Kidney (tissue), 14 donors: ENCODE data around the gene HGFAC. TPM values are rescaled to one million over a fixed set of nuclear protein-coding genes. Genes with fewer than 3 reads are reported as not detected.

Experiments used
- DNase-seq, 5 donors: peaks; one replicate each; pipeline ENCODE4 v3.0.0-alpha.2; 2013 to 2020
- FAIRE-seq: peaks from 2 replicates; lab custom pipeline; 2012; peaks lifted over from hg19 to GRCh38; lab: Jason Lieb, UNC
- H3K27ac ChIP-seq, 2 donors: one replicate each; pipeline ENCODE4 v1.7.0; 2013; ENCODE audit warnings: low read depth in 2 of 2, low read length in 2 of 2, inconsistent platforms in 1 of 2
- H3K27me3 ChIP-seq: one replicate; pipeline ENCODE4 v1.7.1; 2013; ENCODE audit warnings: low read length, inconsistent platforms; ENCODE audit not compliant: control insufficient read depth, insufficient read depth
- H3K36me3 ChIP-seq, 3 donors: one replicate each; pipeline versions ENCODE4 v1.7.0 to v1.7.1; 2013; ENCODE audit warnings: low read length in 3 of 3, control low read depth in 1 of 3, inconsistent platforms in 1 of 3; ENCODE audit not compliant: insufficient read depth in 3 of 3, control insufficient read depth in 2 of 3
- H3K4me1 ChIP-seq, 3 donors: one replicate each; pipeline versions ENCODE4 v1.7.0 to v1.7.1; 2013; ENCODE audit warnings: low read length in 3 of 3, inconsistent platforms in 1 of 3, low read depth in 1 of 3; ENCODE audit not compliant: control insufficient read depth in 2 of 3, insufficient read depth in 2 of 3
- H3K4me3 ChIP-seq, 3 donors: one replicate each; pipeline versions ENCODE4 v1.7.0 to v1.8.1; 2013; ENCODE audit warnings: low read length in 3 of 3, control low read depth in 1 of 3, inconsistent platforms in 1 of 3
- H3K9ac ChIP-seq, 3 donors: one replicate each; pipeline versions ENCODE4 v1.7.0 to v1.7.1; 2013; ENCODE audit warnings: low read length in 3 of 3, control low read depth in 1 of 3, inconsistent platforms in 1 of 3
- H3K9me3 ChIP-seq, 3 donors: one replicate each; pipeline versions ENCODE4 v1.7.0 to v1.7.1; 2013; ENCODE audit warnings: low read length in 3 of 3, control low read depth in 1 of 3, inconsistent platforms in 1 of 3; ENCODE audit not compliant: control insufficient read depth in 2 of 3, insufficient read depth in 1 of 3
- intact Hi-C: fragments of 100-400 bp; cut with DNase I; formaldehyde crosslinking; loops from one replicate; pipeline ENCODE4 v1.11.1; 2022
- polyA plus RNA-seq: library from polyadenylated mRNA; stranded (reverse); fragments of 350-450 nt; fragmentation: Illumina TruSeq; extraction: RNeasy Lipid Tissue Mini Kit (QIAGEN cat#74804); gene quantifications from one replicate; pipeline ENCODE4 v1.2.3, GENCODE V29; 2014; ENCODE audit warnings: low read depth, low replicate concordance; ENCODE audit not compliant: insufficient read depth
- total RNA-seq: library from RNA; stranded (reverse); fragmentation: NEBNext Ultra II Directional; extraction: Animal tissue kit (Norgen Biotek cat#: 25700); gene quantifications from one replicate; pipeline ENCODE4 v1.2.1, GENCODE V29; 2021
- TF ChIP-seq, protein P1 (sequence below): IDR thresholded peaks from 3 replicates; pipeline ENCODE4 v1.5.1; 2012; ENCODE audit warnings: mild to moderate bottlenecking, moderate library complexity, borderline replicate concordance; ENCODE audit not compliant: insufficient read depth; ENCODE audit errors: extremely low read depth
- donor health status: control.
- donor health status: control.
- donor health status: control.
- donor health status: control.
- donor health status: control.
- donor health status: DM: yes; HTN: yes; CAD: no.
- donor health status: Normal renal cell carcinoma (clear cell type).

HGFAC gene
- total and polyA plus RNA-seq, 2 donors from 2014 or later, result 0.86 to 1.6 TPM

DNA sequence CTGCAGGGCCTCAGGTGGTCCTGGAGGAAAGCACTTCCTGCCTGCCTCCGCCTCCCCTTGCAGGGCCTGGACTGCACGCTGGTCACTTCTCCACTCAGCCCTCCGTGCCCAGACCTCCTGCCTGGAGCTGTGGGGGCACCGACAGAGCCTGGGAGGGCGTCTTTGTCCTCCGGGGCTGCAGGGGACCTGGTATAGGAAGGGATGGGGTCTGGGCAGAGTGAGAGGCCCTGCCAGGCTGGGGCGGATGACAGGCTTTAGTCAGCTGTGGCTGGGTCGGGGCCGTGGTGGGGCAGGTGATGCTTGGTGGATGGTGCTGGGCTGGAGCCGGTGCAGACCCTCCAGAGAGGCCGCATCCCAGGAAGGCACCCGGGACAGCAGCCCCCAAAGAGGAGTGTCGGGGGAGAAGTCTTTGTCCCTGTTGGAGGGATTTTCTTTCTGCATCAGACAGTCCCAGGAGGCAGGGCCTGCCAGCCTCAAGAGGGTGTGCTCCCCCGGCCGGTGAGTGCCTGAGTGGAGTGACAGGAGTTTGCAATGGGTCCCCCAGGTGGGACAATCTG is 22.7 kb downstream of the HGFAC start:
- FAIRE-seq (no peak), DNase-seq (peak in 1 of 5 donors; percentile 68)
- Histone ChIP-seq H3K9ac (no peak overlapping the region), H3K9me3 (peaks cover 0 to 4% (median 0%) of the 10 kb centered on the region in 3 donors), H3K27me3 (no peaks in the 10 kb centered on the region), H3K27ac (no peak overlapping the region), H3K4me3 (no peak overlapping the region), H3K4me1 (peaks cover 0 to 7% (median 0%) of the 10 kb centered on the region in 3 donors), H3K36me3 (no peaks in the 10 kb centered on the region)
- TF ChIP-seq, protein P1, sequence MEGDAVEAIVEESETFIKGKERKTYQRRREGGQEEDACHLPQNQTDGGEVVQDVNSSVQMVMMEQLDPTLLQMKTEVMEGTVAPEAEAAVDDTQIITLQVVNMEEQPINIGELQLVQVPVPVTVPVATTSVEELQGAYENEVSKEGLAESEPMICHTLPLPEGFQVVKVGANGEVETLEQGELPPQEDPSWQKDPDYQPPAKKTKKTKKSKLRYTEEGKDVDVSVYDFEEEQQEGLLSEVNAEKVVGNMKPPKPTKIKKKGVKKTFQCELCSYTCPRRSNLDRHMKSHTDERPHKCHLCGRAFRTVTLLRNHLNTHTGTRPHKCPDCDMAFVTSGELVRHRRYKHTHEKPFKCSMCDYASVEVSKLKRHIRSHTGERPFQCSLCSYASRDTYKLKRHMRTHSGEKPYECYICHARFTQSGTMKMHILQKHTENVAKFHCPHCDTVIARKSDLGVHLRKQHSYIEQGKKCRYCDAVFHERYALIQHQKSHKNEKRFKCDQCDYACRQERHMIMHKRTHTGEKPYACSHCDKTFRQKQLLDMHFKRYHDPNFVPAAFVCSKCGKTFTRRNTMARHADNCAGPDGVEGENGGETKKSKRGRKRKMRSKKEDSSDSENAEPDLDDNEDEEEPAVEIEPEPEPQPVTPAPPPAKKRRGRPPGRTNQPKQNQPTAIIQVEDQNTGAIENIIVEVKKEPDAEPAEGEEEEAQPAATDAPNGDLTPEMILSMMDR, result no peak
- intact Hi-C loops, result no loop called here

DNA sequence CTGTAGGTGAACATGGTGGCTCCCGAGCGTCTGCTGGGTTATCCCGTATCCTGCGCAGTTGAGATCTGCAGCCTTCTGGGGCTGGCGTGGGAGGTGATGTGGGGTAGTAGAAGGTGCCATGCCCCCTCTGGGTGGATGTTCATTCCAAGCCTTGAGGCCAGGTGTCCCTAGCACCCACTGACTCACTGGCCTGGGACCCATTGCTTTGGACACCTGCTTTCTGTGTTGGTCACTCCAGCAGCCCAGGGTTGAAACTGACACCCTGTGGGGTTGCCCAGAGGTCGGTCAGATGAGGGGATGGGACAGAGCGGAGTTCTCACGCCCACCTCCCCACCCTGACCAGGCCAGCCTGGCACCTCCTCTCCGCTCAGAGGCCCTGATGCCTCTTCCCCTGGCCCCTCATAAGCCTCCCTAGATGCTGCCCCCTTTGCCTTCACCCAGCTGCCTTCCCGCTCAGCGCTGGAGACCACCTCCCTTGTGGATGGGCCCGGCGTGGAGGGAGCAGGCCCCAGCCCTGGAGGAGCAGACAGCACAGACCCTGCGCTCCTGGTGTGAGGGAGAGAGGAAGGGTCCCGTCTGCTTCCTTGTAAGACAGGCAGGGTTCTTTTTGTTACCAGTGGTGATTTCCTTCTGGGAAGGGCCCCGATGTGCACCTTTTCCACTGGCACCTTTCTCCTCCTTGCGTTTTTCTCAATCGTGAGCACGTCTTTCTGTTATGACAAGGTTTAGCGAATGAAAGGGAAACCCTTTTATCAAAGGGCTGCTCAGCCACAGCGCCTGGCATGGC is 23.3 kb downstream of the HGFAC start:
- DNase-seq (peak in 1 of 5 donors; percentile 67), FAIRE-seq (no peak)
- Histone ChIP-seq H3K4me3 (no peak overlapping the region), H3K27me3 (no peaks in the 10 kb centered on the region), H3K27ac (no peak overlapping the region), H3K36me3 (no peaks in the 10 kb centered on the region), H3K4me1 (peaks cover 0 to 7% (median 0%) of the 10 kb centered on the region in 3 donors), H3K9ac (no peak overlapping the region), H3K9me3 (peaks cover 0 to 4% (median 0%) of the 10 kb centered on the region in 3 donors)
- TF ChIP-seq, protein P1, result no peak
- intact Hi-C loops, result no loop called here

DNA sequence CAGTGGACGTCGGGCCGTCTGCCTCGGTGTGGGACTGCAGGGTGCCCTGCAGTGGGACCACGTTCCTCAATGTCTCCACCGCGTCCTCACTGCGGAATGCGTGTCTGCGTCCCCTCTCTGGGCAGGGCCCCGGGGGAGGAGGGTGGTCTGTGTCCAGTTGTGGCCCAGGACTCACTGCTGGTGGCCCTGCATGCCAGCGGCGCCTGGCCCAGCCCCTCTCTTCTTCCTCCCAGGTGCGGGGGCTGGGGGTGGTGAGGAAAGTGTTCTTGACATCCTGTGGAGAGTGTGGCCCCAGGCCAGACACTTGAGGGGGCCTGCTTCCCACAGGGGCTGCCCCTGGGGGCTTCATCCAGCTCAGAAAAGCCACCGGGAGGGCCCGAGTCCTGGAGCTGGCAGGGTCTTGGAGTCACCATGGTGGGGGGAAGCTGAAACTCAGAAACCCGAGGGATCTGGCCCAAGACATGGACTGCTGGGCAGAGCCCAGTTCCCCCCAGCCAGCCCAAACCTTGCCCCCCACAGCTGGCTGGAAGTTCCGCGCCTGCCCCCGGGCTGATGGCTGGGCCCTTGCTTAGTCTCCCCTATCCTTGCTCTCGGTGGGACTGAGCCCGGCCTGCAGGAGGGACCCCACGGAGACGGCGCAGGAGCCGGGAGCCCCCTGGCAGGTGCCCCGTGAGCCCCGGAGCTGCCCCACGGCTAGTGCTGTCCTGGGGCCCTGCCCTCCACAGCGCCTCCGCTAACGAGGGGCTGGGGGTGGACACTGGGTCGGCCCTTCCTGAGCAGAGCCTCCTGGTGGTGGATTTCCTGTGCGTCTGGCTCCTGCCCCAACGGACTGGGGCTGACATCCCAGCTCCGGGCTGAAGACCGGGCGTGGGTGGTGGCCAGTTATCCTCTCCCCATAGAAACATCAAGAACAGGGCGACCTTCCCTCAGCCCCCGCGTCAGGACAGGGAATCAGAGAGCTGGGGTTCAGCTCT is 24.2 kb downstream of the HGFAC start:
- intact Hi-C loops, result no loop called here
- FAIRE-seq (no peak), DNase-seq (peak in 1 of 5 donors; percentile 65)
- H3K9me3 ChIP-seq, result peaks cover 0 to 4% (median 0%) of the 10 kb centered on the region in 3 donors
- no peaks in the 10 kb centered on the region for H3K36me3 ChIP-seq
- peaks cover 0 to 7% (median 0%) of the 10 kb centered on the region in 3 donors for H3K4me1 ChIP-seq
- TF ChIP-seq, protein P1, result no peak
- no peak overlapping the region for H3K9ac ChIP-seq
- H3K27me3 ChIP-seq, result no peaks in the 10 kb centered on the region
- H3K4me3 ChIP-seq, result no peak overlapping the region
- H3K27ac ChIP-seq, result no peak overlapping the region
